Kasumi-1 (cell line): ENCODE results near the gene JAZF1.
"Not testable (repeated sequence)": the region's sequence is repeated elsewhere in the genome, so short reads cannot be mapped to it uniquely, and the experiment has no call there.

Experiments
- DNase-seq, 2 experiments: peaks; one replicate each; lab custom pipeline; 2025; lab: John Stamatoyannopoulos, UW

The JAZF1 gene

GRCh38 chr7:28041508-28042314 lies 138.9 kb downstream of the JAZF1 start:
- no peak for DNase-seq

- DNase-seq = no peak
Observed at GRCh38 chr7:28038175-28038797, 142.3 kb downstream of the JAZF1 start.

- no peak for DNase-seq
Observed at GRCh38 chr7:28037220-28038010, 143.2 kb downstream of the JAZF1 start.

GRCh38 chr7:28036696-28037095 lies 143.9 kb downstream of the JAZF1 start:
- DNase-seq = no peak

GRCh38 chr7:28033386-28033785 lies 147.2 kb downstream of the JAZF1 start:
- DNase-seq = no peak

GRCh38 chr7:28032738-28033380 lies 147.7 kb downstream of the JAZF1 start:
- DNase-seq = no peak

GRCh38 chr7:28029051-28029450 lies 151.5 kb downstream of the JAZF1 start:
- no peak for DNase-seq

- no peak for DNase-seq
Observed at GRCh38 chr7:28028471-28028870, 152.1 kb downstream of the JAZF1 start.

GRCh38 chr7:28026237-28026636 lies 154.4 kb downstream of the JAZF1 start:
- no peak for DNase-seq

- no peak for DNase-seq
Observed at GRCh38 chr7:28024786-28025334, 155.7 kb downstream of the JAZF1 start.

- peak; percentile 91 to 92 for DNase-seq
Observed at GRCh38 chr7:28020302-28020940, 160.2 kb downstream of the JAZF1 start.

- no peak for DNase-seq
Observed at GRCh38 chr7:28018856-28019465, 161.6 kb downstream of the JAZF1 start.

- DNase-seq = no peak
Observed at GRCh38 chr7:28018446-28018845, 162.1 kb downstream of the JAZF1 start.

GRCh38 chr7:28018020-28018419 lies 162.6 kb downstream of the JAZF1 start:
- DNase-seq = no peak

- no peak for DNase-seq
Observed at GRCh38 chr7:28017372-28017771, 163.2 kb downstream of the JAZF1 start.

GRCh38 chr7:28016297-28016696 lies 164.3 kb downstream of the JAZF1 start:
- no peak for DNase-seq

- no peak for DNase-seq
Observed at GRCh38 chr7:28015169-28015568, 165.4 kb downstream of the JAZF1 start.

- not testable (repeated sequence) for DNase-seq
Observed at GRCh38 chr7:28014340-28014739, 166.3 kb downstream of the JAZF1 start.

- no peak for DNase-seq
Observed at GRCh38 chr7:28013441-28013840, 167.2 kb downstream of the JAZF1 start.

GRCh38 chr7:28013019-28013418 lies 167.6 kb downstream of the JAZF1 start:
- DNase-seq = no peak

- no peak for DNase-seq
Observed at GRCh38 chr7:28008911-28009310, 171.7 kb downstream of the JAZF1 start.
